ENCODE data around the gene NOBOX. TPM values are rescaled to one million over a fixed set of nuclear protein-coding genes. Genes with fewer than 3 reads are reported as not detected.

Gene NOBOX
- total RNA-seq, 1 experiment from 2014 or later, result not detected

DNA sequence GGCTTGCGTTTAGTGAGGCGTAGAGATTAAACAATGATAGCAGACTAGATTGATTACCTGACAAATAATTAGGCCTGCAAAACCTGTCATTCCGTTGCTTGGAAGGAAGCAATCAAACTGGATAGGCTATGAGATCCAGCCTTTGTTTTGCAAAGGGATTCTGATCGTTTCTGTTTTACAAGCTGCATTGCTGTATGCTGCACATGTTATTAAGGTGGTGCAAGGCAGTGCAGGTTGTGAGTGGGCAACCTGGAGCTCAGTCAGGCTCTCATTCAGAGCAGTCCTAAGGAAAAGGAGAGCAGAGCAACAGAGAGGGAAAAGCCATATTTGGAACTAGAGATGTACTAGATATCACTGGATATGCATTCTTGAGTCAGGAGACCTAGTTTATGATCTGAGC lies 6.9 kb upstream of the NOBOX start:
- BruUV-seq (replicated peaks), result no TSS peak
- H3K79me2 ChIP-seq (ENCODE audit: low read length), result no peaks in the 10 kb centered on the region
- no peaks in the 10 kb centered on the region for H3F3A ChIP-seq (ENCODE audit: low read length, unreplicated experiment)
- H4K20me1 ChIP-seq (ENCODE audit: low read length), result no peaks in the 10 kb centered on the region
- no peak overlapping the region for H3K4me3 ChIP-seq (ENCODE audit: low read length)
- H3K27me3 ChIP-seq (ENCODE audit: low read length), result peaks cover 2% of the 10 kb centered on the region; the same call in 1 of the 2 replicates
- ChIA-PET CTCF (no interaction called here), POLR2A (ENCODE audit: unreplicated experiment) (no interaction called here)
- no peak overlapping the region for H3K9ac ChIP-seq (ENCODE audit: low read length)
- H2AFZ ChIP-seq (ENCODE audit: low read length), result no peak overlapping the region
- TF ChIP-seq EZH2phosphoT487 (IDR thresholded peaks at IDR 0.05; ENCODE audit: borderline replicate concordance, low read length) (no peak), EZH2 (IDR thresholded peaks at IDR 0.05; ENCODE audit: low read length, unreplicated experiment) (no peak)
- TF ChIP-seq, protein P1, sequence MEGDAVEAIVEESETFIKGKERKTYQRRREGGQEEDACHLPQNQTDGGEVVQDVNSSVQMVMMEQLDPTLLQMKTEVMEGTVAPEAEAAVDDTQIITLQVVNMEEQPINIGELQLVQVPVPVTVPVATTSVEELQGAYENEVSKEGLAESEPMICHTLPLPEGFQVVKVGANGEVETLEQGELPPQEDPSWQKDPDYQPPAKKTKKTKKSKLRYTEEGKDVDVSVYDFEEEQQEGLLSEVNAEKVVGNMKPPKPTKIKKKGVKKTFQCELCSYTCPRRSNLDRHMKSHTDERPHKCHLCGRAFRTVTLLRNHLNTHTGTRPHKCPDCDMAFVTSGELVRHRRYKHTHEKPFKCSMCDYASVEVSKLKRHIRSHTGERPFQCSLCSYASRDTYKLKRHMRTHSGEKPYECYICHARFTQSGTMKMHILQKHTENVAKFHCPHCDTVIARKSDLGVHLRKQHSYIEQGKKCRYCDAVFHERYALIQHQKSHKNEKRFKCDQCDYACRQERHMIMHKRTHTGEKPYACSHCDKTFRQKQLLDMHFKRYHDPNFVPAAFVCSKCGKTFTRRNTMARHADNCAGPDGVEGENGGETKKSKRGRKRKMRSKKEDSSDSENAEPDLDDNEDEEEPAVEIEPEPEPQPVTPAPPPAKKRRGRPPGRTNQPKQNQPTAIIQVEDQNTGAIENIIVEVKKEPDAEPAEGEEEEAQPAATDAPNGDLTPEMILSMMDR (conservative IDR thresholded peaks at IDR 0.05; ENCODE audit: low read depth, low read length), result no peak
- no peak overlapping the region for H3K27ac ChIP-seq (ENCODE audit: low read length)
- no peaks in the 10 kb centered on the region for H3K36me3 ChIP-seq (ENCODE audit: low read depth, low read length)
- H3K4me2 ChIP-seq (ENCODE audit: low read length), result no peak overlapping the region
- H3K9me2 ChIP-seq (replicated peaks; ENCODE audit: low read length), result no peaks in the 10 kb centered on the region
- DNase-seq, result no peak
- H3K9me3 ChIP-seq (ENCODE audit: low read length), result no peaks in the 10 kb centered on the region
- no peak for ATAC-seq
- no peaks in the 10 kb centered on the region for H3K4me1 ChIP-seq (ENCODE audit: insufficient read depth, low read length)
- intact Hi-C loops (cut with micrococcal nuclease), result no loop called here

GRCh38 chr7:144408121-144408520 lies 4.6 kb upstream of the NOBOX start:
- Histone ChIP-seq H4K20me1 (ENCODE audit: low read length) (no peaks in the 10 kb centered on the region), H3F3A (ENCODE audit: low read length, unreplicated experiment) (no peaks in the 10 kb centered on the region), H3K27me3 (ENCODE audit: low read length) (no peaks in the 10 kb centered on the region), H3K4me3 (ENCODE audit: low read length) (no peak overlapping the region), H3K79me2 (ENCODE audit: low read length) (no peaks in the 10 kb centered on the region), H3K9ac (ENCODE audit: low read length) (no peak overlapping the region), H3K4me2 (ENCODE audit: low read length) (no peak overlapping the region), H3K27ac (ENCODE audit: low read length) (no peak overlapping the region), H3K36me3 (ENCODE audit: low read depth, low read length) (no peaks in the 10 kb centered on the region), H3K4me1 (ENCODE audit: insufficient read depth, low read length) (no peaks in the 10 kb centered on the region), H2AFZ (ENCODE audit: low read length) (no peak overlapping the region), H3K9me3 (ENCODE audit: low read length) (no peaks in the 10 kb centered on the region), H3K9me2 (replicated peaks; ENCODE audit: low read length) (no peaks in the 10 kb centered on the region)
- ATAC-seq, result no peak
- intact Hi-C loops (cut with micrococcal nuclease), result no loop called here
- ChIA-PET CTCF (no interaction called here), POLR2A (ENCODE audit: unreplicated experiment) (no interaction called here)
- BruUV-seq (replicated peaks), result no TSS peak
- TF ChIP-seq EZH2phosphoT487 (IDR thresholded peaks at IDR 0.05; ENCODE audit: borderline replicate concordance, low read length) (no peak), EZH2 (IDR thresholded peaks at IDR 0.05; ENCODE audit: low read length, unreplicated experiment) (no peak)
- TF ChIP-seq, protein P1 (conservative IDR thresholded peaks at IDR 0.05; ENCODE audit: low read depth, low read length), result no peak
- no peak for DNase-seq

DNA sequence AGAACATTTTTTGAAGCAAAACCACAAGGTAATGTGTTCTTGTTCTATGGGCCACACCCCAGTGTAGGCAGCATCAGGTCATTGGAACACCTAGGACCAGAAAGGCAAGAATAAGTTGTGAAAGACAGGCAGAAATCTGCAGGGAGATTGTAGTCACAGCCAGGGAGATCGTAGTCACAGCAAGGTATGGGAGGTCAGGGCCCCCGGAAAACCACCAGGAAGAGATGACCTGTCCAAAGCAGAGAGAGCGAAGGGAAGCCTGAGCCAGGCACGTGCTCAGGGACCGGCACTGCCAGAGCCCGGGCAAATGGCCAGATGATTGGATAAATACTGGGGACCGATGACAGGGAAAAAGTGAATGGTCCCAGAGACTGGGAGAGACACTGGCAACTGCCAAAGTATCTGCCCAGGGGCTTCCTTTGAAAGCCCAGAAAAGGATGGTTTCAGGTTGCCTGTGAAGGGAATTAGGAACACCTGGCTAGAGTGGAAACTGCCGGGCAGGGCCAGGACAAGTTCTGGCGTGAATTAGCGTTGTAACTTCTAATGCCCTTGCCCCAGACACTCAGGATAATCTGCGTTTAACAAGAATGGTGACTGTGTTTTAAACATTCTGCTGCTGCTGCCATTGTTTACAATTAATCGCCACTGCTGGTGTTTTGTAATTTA lies 3.9 kb upstream of the NOBOX start:
- Histone ChIP-seq H3K9me2 (replicated peaks; ENCODE audit: low read length) (no peaks in the 10 kb centered on the region), H3K9me3 (ENCODE audit: low read length) (no peaks in the 10 kb centered on the region), H2AFZ (ENCODE audit: low read length) (no peak overlapping the region; the same call in 1 of the 2 replicates)

More for the DNA sequence above, 3.9 kb upstream of the NOBOX start:
- H4K20me1 ChIP-seq (ENCODE audit: low read length), result no peaks in the 10 kb centered on the region
- H3K4me3 ChIP-seq (ENCODE audit: low read length), result no peak overlapping the region
- peak; percentile 24 for ATAC-seq
- no peak overlapping the region for H3K9ac ChIP-seq (ENCODE audit: low read length)
- no peaks in the 10 kb centered on the region for H3K79me2 ChIP-seq (ENCODE audit: low read length)
- no peaks in the 10 kb centered on the region for H3K4me1 ChIP-seq (ENCODE audit: insufficient read depth, low read length)
- DNase-seq, result peak; percentile 21
- intact Hi-C loops (cut with micrococcal nuclease), result no loop called here
- TF ChIP-seq, protein P1 (conservative IDR thresholded peaks at IDR 0.05; ENCODE audit: low read depth, low read length), result no peak
- no peak for TF ChIP-seq EZH2 (IDR thresholded peaks at IDR 0.05; ENCODE audit: low read length, unreplicated experiment)
- no peak for TF ChIP-seq EZH2phosphoT487 (IDR thresholded peaks at IDR 0.05; ENCODE audit: borderline replicate concordance, low read length)
- ChIA-PET CTCF (no interaction called here), POLR2A (ENCODE audit: unreplicated experiment) (no interaction called here)
- H3F3A ChIP-seq (ENCODE audit: low read length, unreplicated experiment), result no peaks in the 10 kb centered on the region
- BruUV-seq (replicated peaks), result no TSS peak
- H3K4me2 ChIP-seq (ENCODE audit: low read length), result peak overlapping the region; percentile 46; the same call in 1 of the 2 replicates
- no peaks in the 10 kb centered on the region for H3K36me3 ChIP-seq (ENCODE audit: low read depth, low read length)
- no peaks in the 10 kb centered on the region for H3K27me3 ChIP-seq (ENCODE audit: low read length)
- H3K27ac ChIP-seq (ENCODE audit: low read length), result no peak overlapping the region

All from PC-3 (cell line).